Activated gamma-delta T cell treated with Interleukin-2 at 50 U/mL for 16 hours (primary cell): Measurements from ENCODE around the gene ANG.
"Not testable (repeated sequence)": the region's sequence is repeated elsewhere in the genome, so short reads cannot be mapped to it uniquely, and the experiment has no call there.

Source experiments
- DNase-seq: peaks from one replicate; pipeline ENCODE4 v3.0.0-alpha.2; 2020

Gene ANG

DNA sequence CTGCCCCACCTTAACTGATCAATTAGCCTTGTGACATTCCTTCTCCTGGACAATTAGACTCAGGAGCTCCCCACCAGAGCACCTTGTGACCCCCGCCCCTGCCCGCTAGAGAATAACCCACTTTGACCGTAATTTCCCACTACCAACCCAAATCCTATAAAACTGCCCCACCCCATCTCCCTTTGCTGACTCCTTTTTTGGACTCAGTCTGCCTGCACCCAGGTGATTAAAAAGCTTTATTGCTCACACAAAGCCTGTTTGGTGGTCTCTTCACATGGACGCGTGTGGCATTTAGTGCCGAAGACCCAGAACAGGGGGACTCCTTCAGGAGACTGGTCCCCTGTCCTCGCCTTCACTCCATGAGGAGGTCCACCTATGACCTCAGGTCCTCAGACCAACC, 12.4 kb downstream of the ANG start:
- DNase-seq: not testable (repeated sequence)

DNA sequence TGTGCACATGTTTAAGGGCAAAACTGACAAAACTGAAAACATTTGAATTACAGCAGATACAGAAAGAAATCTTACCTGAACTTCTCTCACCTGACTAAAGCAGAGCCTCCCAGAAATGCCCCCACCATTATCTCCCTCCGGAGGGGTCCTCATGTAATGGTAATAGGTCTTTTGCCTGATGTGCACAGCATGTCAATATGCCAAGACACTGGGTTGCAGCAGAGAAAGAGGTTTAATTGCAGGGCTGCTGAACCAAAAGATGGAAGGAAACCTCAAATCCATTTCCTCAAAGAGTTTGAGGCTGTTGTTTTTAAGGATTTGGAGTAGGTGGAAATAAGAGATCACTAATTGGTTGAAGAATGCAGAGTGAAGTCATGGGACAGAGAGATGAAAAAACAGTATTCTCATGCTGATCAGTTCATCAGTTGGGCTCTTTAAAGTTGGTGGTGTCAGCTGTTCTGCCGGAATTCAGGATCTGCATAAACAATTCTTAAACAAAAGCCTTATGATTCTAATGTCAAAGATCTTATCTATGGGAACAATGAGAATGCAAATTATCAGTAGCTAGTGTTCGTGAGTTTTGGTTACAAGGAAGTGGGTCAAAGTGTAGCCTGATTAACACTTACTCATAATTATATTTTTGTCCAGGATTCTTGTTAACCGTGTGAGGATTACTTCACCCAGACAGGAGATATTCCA, 18.2 kb downstream of the ANG start:
- no peak for DNase-seq

DNA sequence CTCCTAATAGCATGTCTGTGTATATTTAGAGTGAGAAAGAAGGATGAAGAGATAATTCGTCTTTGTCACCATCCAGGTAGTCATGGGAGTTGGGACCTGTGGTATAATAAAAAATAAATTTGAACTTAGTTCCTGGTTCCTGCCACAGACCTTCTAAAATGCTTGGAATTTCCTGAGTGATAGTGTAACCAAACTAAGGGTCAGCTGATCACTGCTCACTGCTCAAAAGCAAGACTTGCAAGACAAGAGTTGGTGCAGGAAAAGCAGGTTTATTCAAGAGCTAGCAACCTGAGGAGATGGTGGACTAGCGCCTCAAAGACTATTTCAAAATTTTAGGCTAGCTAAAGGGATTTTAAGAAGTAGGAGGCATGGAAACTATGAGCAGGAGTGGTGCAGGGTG, 19.1 kb downstream of the ANG start:
- DNase-seq: no peak

DNA sequence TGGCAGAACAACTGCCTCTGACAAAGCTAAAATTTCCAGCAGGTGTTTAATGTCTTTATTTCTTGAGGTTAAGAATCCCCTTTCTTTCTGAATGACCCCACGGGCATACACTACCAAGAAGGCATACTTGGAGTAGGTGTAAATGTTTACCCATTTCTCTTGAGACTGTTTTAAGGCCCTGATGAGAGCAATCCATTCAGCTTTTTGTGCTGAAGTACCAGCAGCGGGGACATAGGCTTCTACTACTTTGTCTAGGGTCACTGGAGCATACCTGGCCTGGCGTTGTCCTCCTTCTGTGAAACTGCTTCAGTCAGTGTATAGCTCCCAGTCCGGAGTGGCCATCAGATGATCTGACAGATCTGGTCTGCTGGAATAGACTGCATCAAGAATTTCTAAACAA, 22.7 kb downstream of the ANG start:
- no peak for DNase-seq

DNA sequence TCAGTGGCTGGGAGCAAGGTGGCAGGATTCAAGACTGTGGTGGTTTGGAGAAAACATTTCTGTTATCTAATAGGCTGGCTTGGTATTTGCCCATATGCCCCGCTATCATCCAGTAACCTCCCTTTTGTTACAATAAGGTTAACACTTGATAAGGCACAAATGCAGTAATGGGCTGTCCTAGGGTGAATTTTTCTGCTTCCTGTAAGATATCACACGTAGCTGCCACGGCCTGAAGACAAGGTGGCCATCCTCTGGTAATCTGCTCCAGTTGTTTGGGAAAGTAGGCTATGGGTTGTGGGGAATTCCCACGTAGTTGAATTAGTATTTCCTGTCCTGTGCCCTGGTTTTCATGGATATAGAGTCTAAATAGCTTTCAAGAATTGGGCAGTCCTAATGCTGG, 23.1 kb downstream of the ANG start:
- no peak for DNase-seq

DNA sequence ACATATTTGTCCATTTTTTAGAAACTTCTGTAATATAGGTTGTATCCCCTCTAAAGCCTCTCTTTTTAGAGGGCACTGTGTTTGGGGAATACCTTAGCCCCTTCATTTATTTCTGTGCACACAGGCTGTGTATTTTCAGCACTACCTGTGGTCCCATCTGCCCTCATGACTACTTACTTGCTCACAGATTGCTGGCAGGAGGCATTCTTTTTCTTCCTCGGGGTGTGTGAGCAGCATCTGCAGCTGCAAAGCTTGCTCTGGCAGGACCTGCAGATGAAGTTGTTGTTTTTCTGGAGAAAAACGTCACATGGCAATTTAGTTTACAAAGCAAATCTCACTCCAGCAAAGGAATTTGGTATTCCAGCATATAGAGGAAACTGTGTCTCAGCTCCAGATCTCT, 24.3 kb downstream of the ANG start:
- no peak for DNase-seq

DNA sequence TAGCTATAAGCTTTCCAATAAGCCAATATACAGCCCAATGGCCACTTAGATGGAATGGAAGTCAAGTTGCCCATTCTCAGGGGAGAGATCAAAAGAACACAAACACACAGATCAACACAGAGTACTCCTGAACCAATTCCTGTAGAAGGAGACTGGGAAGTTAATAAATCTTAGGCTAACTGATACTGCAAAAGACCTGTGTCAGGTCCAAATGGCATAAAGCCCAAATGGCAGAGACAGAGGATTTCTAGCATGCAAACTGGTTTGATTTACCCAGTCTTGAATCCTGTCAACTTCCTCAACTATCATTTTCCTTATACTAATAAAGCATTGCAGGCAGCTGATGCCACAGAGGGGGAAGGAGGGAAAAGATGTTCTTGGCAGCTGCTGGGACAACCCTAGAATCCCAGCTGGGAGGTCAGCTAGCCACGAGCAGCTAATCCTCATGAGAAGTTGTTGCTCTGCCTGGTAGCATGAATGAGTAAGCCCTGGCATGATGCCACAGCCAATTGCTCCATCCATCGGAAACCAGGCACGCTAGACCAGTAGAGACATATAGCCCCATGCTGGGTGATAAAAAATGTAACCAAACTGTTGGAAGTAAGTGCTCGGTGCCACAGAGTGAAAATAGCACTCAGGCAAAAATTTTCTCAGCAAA, 26.2 kb downstream of the ANG start:
- DNase-seq: no peak

DNA sequence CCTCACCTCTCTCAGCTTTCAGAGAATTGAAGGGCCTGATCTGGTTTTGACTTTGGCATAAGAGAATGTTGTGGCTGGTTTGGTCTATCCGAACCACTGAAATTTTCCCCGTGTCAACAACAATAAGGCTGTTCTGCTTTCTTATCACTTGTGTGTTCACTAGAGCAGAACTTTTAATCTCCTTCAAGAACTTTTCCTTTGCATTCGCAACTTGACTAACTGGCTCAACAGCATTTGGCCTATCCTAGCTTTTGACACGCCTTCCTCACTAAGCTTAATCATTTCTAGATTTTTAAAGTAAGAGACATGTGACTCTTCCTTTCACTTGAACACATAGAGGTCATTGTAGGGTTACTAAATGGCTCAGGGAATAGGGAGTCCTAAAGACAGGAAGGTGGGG, 31.2 kb downstream of the ANG start:
- no peak for DNase-seq

DNA sequence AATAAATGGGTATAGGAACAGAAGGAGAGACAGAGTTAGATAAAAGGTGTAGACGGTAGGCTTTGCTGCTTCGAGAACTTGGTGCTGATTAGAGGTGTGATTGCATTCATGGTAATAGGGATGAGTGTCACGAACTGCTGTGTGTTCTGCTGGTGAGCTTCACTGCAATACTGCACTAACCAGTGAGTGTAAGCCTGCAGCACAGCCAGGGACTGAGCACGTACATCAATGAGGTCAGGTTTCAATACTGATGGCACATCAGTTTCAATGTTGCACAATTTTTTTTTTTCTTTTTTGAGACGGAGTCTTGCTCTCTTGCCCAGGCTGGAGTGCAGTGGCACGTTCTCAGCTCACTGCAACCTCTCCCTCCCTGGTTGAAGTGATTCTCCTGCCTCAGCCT, 32.2 kb downstream of the ANG start:
- no peak for DNase-seq

DNA sequence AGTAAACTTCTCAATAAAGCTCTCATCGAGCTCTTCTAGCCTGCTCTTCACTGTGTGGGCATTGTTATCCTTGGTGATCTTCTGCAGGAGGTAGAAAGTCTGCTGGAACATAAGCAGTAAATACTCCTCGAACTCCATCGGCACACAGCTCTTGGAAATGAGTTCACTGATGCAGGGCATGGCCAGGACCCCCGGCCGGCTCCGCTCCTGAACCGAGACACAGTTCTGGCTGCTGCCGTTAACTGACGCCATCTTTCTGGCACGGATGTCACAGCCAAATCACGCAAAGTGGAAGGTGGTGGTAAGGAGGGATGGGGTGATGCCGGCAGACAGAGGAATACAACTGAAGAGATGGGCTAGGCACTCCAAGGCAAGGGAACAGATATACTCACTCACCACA, 33.5 kb downstream of the ANG start:
- no peak for DNase-seq

DNA sequence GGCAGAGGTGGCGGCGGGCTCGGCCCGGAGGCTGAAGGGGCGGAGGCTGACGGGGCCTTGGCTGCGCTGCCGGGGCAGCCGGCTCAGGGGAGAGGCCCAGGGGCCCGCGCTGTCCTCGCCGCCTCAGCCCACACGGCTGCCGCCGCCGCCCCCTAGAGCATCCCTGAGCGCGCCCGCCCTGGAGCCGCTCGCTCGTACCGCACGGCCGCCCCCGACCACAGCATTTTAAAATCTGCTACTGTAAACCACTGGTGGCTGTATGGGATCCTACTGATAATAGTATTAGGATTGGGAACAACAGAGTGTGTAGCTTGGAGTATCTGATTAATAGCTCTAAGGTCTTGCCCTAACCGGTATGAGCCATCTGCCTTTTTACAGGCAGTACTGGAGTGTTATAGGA, 34.9 kb downstream of the ANG start:
- DNase-seq: no peak

DNA sequence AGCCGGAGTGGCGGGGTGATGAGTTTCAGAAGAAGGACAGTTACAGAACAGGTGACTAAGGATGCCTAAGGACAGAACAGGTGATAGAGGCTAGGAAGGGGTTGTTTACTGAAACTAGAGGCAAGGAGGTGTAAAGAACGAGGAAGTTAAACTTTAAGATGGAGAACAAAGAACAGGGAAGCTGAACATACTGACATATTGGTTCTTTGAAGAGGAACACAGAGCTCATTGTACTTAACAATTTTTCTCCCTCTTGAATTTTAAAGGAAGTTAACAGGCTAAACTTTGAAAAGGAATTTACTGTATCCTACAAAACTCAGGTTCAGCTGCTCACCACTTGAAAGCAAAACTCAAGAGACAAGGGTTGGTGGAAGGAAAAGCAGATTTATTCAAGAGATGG, 37.6 kb downstream of the ANG start:
- DNase-seq: not testable (repeated sequence)

DNA sequence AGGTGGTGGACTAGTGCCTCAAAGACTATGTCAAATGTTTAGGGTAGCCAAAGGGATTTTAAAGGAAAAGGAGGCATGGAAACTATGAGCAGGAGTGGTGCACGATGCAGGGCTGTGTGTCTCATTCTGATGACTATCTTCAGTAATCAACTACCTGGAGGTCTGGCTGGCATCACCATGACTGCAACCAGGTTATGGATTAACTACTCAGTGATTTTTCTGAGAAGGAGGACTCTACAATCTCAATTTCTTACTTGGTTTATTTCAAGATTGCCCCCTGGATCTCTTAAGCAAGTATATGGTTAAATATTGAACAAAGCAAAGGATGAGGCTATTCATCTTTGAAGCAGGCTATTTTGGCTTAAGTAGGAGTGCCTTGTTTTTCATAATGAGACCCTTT, 38.0 kb downstream of the ANG start:
- no peak for DNase-seq

DNA sequence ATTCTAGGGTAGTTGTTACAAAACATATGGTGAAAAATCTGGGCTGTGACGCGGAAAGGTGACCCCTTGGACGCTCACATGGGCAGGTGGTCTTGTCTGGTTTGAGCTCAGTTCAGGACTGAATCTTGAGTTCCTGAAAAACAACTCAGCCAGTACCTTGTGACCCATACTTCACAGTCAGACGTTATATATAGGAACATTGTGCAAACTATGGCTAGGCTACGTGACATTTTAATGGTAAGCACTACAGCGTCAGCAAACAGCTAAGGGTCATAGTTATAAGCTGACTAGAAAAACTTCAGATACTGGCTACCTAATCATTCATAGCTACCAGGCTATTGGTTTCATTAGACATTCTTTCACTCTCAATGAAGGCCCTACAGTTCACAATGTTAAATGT, 42.3 kb downstream of the ANG start:
- no peak for DNase-seq

DNA sequence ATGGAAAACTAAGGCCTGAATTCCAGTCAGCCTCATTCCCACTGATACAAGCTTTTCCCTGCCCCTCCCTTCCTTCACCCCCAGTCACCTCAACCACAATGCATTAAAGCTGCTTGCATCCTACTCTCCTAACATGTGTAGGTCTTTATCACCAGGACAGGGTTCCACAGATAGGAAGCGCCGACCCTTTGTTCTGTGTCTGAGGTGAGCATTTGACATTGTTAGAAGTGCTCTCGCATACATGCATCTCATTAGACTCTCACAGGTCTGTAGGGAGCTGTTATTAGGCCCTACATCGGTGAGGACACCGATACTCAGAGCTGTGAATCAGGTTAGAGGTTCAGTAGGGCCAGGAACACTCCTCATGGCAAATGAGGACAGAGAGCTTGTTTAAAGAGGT, 43.9 kb downstream of the ANG start:
- no peak for DNase-seq

DNA sequence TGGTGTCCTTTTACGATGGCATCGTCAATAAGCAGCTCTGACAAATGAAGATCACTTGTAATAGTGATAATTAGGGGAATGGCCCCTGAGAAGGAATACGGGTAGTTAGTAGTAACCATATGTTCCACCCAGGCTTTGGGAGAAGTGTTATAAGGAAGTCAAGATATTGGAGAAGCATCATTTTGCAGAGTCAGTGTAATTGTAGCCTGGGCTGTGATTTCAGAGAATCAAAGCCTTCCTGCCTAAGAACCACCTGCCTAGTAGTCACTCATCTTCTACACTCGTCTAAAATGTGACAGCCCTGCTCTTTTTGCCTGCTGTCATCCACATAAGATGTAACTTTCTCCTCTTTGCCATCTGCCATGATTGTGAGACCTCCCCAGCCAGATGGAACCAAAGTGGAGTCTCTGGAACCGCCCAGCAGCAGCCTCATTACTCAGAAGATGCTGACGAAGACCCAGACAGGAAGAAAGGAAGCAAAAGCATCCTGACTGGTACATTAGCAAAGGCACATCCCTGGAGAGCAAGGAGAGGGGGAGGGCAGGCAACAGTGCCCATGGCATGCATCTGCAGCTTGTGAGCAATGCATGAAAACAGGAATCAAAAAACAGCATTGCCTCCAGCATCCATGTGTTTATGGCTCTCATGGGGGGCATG, 44.5 kb downstream of the ANG start:
- no peak for DNase-seq

DNA sequence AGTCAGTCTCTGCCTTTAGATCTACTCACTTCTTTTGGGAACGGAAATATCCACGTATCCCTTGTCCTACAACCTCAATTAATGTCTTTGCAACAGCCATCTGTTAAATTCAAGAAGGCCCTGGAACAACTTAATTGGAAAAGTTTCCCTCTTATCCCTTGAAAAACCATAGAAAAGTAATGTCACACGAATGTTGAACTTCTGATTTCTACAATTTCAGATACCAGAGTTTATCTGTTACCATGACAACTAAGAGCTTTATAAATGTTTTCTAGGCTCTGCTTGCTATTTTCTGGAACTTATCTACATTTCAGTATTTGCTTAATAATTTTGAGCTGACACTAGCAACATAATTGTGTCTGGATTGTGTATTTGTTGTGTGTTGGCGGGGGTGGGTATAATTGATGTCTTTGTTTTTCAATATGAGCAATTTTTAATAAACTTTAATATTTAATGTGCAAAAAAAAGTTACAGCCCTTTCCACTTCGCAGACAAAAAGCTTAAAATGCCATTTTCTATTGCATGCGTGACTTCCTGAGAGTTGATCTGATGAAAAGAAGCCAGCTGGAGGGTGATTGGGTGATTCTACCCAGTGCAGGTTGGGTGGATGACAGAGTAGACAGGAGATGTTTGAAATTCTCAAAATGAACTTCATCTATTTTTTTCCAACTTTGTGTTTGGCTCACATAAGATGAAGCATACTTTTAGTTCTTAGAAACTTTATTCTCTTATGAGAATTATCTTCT, 45.3 kb downstream of the ANG start:
- no peak for DNase-seq

DNA sequence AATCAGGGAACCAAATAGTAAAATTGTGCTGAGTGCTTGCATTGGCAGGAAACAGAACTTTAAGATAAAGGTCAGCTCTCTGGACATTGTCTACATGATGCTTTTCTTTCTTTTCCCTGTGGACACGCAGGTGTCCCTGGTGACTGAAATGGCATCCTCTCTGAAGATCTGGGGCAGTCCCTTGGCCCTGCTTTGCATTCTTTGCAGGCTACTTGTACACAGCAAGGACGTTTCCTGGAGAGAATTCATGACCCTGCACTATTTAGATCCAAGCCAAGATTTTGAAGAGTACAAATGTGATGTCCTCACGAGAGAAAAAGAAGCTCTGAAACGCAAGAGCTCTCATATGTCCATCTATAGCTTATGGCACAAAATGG, 45.9 kb downstream of the ANG start:
- DNase-seq: no peak

DNA sequence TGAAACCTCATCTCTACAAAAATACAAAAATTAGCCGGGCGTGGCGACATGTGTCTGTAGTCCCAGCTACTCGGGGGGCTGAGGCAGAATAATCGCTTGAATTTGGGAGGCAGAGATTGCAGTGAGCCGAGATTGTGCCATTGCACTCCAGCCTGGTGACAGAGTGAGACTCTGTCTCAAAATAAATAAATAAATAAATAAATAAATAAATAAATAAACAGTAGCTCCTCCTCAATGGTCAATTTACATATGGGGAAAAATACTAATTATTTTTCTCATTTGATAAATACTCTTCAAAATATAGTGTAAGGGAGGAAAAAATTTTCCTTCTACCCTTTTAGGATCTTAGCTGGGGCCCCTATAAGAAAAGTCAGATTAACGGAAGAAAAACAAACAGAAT, 49.7 kb downstream of the ANG start:
- DNase-seq: not testable (repeated sequence)

DNA sequence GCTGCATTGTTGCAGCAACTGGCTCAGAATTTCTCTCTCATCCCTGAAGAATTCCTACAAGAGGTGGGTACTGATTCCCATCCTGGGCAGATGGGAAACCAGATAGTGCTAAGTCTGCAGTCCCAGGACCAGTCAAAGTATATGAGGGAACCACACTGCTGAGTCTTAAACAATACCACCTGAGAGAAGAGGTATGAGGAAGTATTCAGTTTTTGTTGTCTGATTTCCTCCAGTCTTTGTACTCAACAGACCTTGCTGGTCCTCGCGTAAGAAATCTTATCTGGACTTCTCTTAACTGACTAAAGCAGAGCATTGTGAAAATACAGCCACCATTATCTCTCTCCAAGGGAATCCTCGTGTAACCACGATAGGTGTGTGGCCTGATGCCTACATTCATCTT, 53.6 kb downstream of the ANG start:
- no peak for DNase-seq

DNA sequence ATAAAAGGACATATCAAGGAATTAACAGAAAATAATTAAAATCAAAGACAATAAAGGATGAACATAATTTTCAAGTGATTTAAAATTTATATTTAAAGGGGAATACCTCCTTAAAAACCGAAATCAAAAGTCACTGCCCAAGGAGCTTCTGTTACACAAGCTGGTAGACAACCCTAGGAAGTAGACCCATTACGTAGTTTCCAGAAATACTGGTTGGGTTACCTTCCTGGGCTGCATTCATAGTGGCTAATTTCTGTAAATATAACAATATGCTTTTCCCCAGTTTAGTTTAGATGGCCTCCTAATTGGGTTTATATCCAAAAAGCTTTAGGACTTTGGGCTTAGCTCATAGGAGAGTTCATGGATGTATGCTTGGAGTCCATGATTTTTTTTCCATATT, 55.0 kb downstream of the ANG start:
- no peak for DNase-seq
